Activated CD4-positive, CD25-positive, alpha-beta regulatory T cell treated with anti-CD3 and anti-CD28 coated beads, Interleukin-2, amount 50 U/mL, for 24 hours (primary cell): Measurements from ENCODE around the gene FOSL2.

Experiments
- ATAC-seq, 2 donors: fragments of 150-1000 bp; cut with Tn5 transposase; one replicate each; pipeline ENCODE4 v1.10.0; 2021; ENCODE audit warnings: mild to moderate bottlenecking in 1 of 2, moderate library complexity in 1 of 2

FOSL2 gene

GRCh38 chr2:28413899-28414295 lies 21.2 kb downstream of the FOSL2 start:
- ATAC-seq, result no peak

- ATAC-seq, result no peak
These were observed 21.9 kb downstream of the FOSL2 start for GRCh38 chr2:28414583-28414982.

- no peak for ATAC-seq
These were observed 22.4 kb downstream of the FOSL2 start for GRCh38 chr2:28415010-28415409.

- ATAC-seq, result no peak
These were observed 23.1 kb downstream of the FOSL2 start for GRCh38 chr2:28415715-28416114.

- ATAC-seq, result no peak
These were observed 26.3 kb downstream of the FOSL2 start for GRCh38 chr2:28419003-28419402.

GRCh38 chr2:28419443-28420270 lies 27.0 kb downstream of the FOSL2 start:
- ATAC-seq, result no peak

- ATAC-seq, result no peak
These were observed 28.1 kb downstream of the FOSL2 start for GRCh38 chr2:28420722-28421121.

GRCh38 chr2:28422908-28423741 lies 30.5 kb downstream of the FOSL2 start:
- ATAC-seq, result peak; percentile 44 to 49

- peak; percentile 49 to 60 for ATAC-seq
These were observed 31.4 kb downstream of the FOSL2 start for GRCh38 chr2:28423856-28424605.

- ATAC-seq, result peak; percentile 62 to 64
These were observed 32.3 kb downstream of the FOSL2 start for GRCh38 chr2:28424799-28425463.

- no peak for ATAC-seq
These were observed 32.8 kb downstream of the FOSL2 start for GRCh38 chr2:28425464-28425835.

GRCh38 chr2:28427741-28428415 lies 35.2 kb downstream of the FOSL2 start:
- no peak for ATAC-seq

GRCh38 chr2:28428486-28428885 lies 35.8 kb downstream of the FOSL2 start:
- no peak for ATAC-seq

- ATAC-seq, result no peak
These were observed 37.1 kb downstream of the FOSL2 start for GRCh38 chr2:28429636-28430376.

GRCh38 chr2:28430377-28430765 lies 37.7 kb downstream of the FOSL2 start:
- ATAC-seq, result no peak

- ATAC-seq, result no peak
These were observed 38.2 kb downstream of the FOSL2 start for GRCh38 chr2:28430788-28431418.

GRCh38 chr2:28431741-28432140 lies 39.1 kb downstream of the FOSL2 start:
- ATAC-seq, result no peak

GRCh38 chr2:28432362-28432761 lies 39.7 kb downstream of the FOSL2 start:
- no peak for ATAC-seq

GRCh38 chr2:28433215-28433614 lies 40.6 kb downstream of the FOSL2 start:
- ATAC-seq, result no peak

GRCh38 chr2:28433935-28434599 lies 41.4 kb downstream of the FOSL2 start:
- ATAC-seq, result no peak
